NT2/D1 (cell line): ENCODE data around the gene TUG1.

Experiments
- SUZ12 ChIP-seq: IDR thresholded peaks from 2 replicates; pipeline ENCODE4 v1.6.1; 2011; ENCODE audit not compliant: insufficient read length, insufficient read depth; ENCODE audit errors: extremely low read depth
- ZNF274 ChIP-seq: IDR thresholded peaks from 2 replicates; pipeline ENCODE4 v1.6.1; 2011; ENCODE audit warnings: mild to moderate bottlenecking, low read depth, low read length

- TF ChIP-seq SUZ12, result no peak
- TF ChIP-seq ZNF274, result no peak
Measured at GRCh38 chr22:30940685-30941362, 28.2 kb upstream of the TUG1 start.
